T-helper 2 cell (primary cell): ENCODE data around the gene MCOLN3.
A peak's percentile ranks its signal among the peaks of the same experiment; 100 is the strongest.

Experiments used
- DNase-seq, 5 experiments: peaks; one replicate each; pipeline versions ENCODE4 v3.0.0 to v3.0.0-alpha.2; 2012 to 2022
- total RNA-seq, 2 donors: gene quantifications; one replicate each; lab custom pipeline; 2026; lab: John Stamatoyannopoulos, UW

Gene MCOLN3
- 2.1 to 2.8 reads per million in 2 donors for total RNA-seq

GRCh38 chr1:85048296-85049064 is at the start of gene MCOLN3:
TSS of gene MCOLN3 (minus strand) at chr1:85048500. CDS start at chr1:85045360, 3,140 bp downstream.
- peak in 3 of 5 experiments; percentile 9 to 45 (median 27) for DNase-seq

- DNase-seq, result no peak
These were observed 45.3 kb upstream of the MCOLN3 start for GRCh38 chr1:85093644-85094043.

- peak in 1 of 5 experiments; percentile 45 for DNase-seq
These were observed 43.5 kb upstream of the MCOLN3 start for GRCh38 chr1:85091671-85092280.

GRCh38 chr1:85090225-85090624 is 41.9 kb upstream of the MCOLN3 start:
- no peak for DNase-seq

GRCh38 chr1:85089203-85089602 is 40.9 kb upstream of the MCOLN3 start:
- DNase-seq, result no peak

GRCh38 chr1:85088408-85088784 is 40.1 kb upstream of the MCOLN3 start:
- no peak for DNase-seq

GRCh38 chr1:85087659-85088407 is 39.5 kb upstream of the MCOLN3 start:
- no peak for DNase-seq

- DNase-seq, result no peak
These were observed 37.1 kb upstream of the MCOLN3 start for GRCh38 chr1:85085417-85085816.

- DNase-seq, result peak in 1 of 5 experiments; percentile 12
These were observed 30.6 kb upstream of the MCOLN3 start for GRCh38 chr1:85078903-85079302.

- DNase-seq, result no peak
These were observed 26.2 kb upstream of the MCOLN3 start for GRCh38 chr1:85074365-85074964.

- no peak for DNase-seq
These were observed 22.7 kb upstream of the MCOLN3 start for GRCh38 chr1:85070972-85071492.

- DNase-seq, result no peak
These were observed 20.5 kb upstream of the MCOLN3 start for GRCh38 chr1:85068846-85069245.

- DNase-seq, result no peak
These were observed 17.2 kb upstream of the MCOLN3 start for GRCh38 chr1:85065550-85065949.

GRCh38 chr1:85062425-85063026 is 14.2 kb upstream of the MCOLN3 start:
- no peak for DNase-seq

- peak; percentile 13 to 97 (median 71) for DNase-seq
These were observed 13.6 kb upstream of the MCOLN3 start for GRCh38 chr1:85061711-85062424.

GRCh38 chr1:85060038-85060437 is 11.7 kb upstream of the MCOLN3 start:
- DNase-seq, result no peak

- DNase-seq, result no peak
These were observed 11.3 kb upstream of the MCOLN3 start for GRCh38 chr1:85059563-85059962.

- DNase-seq, result no peak
These were observed 10.5 kb upstream of the MCOLN3 start for GRCh38 chr1:85058786-85059185.

- DNase-seq, result no peak
These were observed 10.0 kb upstream of the MCOLN3 start for GRCh38 chr1:85058311-85058710.

GRCh38 chr1:85054664-85055063 is 6.4 kb upstream of the MCOLN3 start:
- DNase-seq, result no peak

- no peak for DNase-seq
These were observed 1.5 kb upstream of the MCOLN3 start for GRCh38 chr1:85049735-85050166.
